GM18858 (cell line): ENCODE measurements around the gene WFIKKN1.

ENCODE experiments used
- ATAC-seq: cut with Tn5 transposase; IDR thresholded peaks from one replicate; pipeline ENCODE4 v1.9.1; 2021; ENCODE audit not compliant: unreplicated experiment

WFIKKN1 gene

DNA sequence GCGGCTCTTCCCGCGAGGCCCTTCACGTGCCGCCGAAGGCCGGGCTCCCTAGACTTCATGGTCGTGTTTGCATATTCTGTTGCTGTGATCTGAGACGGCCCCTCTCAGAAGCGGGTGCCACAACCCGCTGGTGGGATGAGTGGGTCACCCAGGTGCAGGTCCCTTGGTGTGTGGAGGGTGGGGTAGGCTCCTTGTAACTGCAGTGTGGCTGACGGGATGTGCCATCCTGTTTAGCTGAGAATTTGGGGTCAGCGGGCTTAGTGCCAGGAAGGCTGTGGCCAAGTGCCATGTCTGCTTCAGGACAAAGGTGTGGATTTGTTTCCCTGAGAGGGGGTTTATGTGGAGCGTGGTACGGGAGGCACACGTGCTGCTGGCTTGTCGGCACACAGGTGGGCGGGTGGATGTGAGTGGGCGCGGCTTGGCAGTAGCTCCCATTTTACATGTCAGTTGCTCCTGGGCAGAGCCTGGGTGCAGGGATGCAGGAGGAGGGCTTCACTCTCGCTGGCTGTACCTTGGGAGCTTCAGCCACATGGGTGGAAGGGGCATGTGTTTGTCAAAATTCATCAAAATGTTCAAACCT lies 9.2 kb upstream of the WFIKKN1 start:
- no peak for ATAC-seq

DNA sequence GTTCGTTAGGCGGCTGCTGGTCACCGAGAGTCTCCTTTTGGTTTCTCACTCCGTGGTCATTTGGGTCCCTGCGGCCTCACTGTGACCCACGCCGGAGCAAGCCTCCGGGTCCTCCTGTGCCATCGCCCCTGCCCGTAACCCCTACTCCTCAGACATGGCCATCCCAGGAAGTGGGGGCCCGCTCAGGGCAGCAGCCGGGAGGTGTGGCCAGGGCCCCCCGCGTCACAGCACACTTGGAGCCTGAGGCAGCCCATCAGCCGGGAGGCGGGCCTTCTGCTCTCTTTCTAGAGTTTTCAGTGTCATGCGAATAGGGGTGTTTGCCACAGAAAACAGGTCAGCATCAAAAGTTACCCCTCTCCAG lies 7.9 kb upstream of the WFIKKN1 start:
- no peak for ATAC-seq

DNA sequence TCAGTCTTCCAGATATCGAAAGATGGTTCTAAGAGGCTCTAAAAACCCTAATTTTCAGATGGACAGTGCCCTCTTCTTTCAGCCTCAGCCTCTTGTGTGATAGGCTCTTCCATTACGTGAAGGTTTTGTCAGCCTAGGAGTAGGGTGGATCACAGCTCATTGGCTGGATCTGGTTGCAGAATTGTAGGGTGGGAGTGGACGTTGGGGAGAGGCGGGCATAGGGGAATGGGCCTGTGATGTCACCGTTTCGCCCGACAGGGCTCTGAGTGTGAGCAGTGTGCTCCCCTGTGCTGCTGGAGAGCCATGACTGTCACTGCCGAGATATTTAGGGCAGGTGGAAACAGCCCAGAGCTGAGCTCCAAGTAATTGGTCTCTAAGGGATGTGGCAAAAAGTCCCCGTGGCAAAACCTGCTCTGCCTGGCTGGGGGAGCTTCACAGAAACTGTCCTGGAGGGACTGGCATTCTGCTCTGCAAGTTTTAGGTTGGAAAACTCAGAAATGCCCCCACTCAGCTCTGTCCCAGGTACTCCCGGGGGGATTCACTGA lies 6.2 kb upstream of the WFIKKN1 start:
- ATAC-seq: no peak

DNA sequence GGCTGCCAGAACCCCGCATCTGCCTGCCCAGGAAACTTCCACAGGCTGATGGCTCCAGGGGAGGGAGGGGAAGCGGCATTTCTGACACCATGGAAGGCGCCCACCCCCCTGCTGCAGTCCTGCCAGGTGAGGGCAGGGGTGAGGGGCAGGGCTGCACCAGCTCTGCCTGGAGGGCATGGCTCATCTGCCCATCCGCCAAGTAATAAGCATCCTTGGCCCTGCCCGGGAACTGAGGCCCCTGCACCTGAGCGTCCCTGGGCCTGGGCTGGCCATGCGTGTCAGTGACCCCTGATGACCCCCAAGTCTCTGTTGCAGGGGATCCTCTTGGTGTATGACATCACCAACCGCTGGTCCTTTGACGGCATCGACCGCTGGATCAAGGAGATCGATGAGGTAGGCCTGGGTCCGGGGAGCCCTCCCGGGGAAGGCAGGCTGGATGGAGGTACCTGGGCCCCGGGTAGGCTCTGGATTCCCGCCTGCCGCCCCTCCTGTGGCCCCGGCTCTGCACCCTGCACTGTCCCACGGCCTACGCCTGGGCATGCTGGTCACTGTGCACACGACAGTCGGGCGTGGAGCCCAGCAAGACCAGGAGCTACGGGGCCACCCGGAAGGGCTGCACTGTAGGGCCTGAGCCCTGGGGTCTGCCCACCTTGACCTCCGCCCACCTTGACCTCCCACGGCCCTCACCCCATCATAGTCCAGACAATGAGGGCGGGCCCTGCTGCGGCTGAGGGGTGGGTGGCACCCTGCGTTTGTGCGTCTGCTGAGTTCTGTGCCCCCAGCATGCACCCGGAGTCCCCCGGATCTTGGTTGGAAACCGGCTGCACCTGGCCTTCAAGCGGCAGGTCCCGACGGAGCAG lies 5.4 kb upstream of the WFIKKN1 start:
- no peak for ATAC-seq

DNA sequence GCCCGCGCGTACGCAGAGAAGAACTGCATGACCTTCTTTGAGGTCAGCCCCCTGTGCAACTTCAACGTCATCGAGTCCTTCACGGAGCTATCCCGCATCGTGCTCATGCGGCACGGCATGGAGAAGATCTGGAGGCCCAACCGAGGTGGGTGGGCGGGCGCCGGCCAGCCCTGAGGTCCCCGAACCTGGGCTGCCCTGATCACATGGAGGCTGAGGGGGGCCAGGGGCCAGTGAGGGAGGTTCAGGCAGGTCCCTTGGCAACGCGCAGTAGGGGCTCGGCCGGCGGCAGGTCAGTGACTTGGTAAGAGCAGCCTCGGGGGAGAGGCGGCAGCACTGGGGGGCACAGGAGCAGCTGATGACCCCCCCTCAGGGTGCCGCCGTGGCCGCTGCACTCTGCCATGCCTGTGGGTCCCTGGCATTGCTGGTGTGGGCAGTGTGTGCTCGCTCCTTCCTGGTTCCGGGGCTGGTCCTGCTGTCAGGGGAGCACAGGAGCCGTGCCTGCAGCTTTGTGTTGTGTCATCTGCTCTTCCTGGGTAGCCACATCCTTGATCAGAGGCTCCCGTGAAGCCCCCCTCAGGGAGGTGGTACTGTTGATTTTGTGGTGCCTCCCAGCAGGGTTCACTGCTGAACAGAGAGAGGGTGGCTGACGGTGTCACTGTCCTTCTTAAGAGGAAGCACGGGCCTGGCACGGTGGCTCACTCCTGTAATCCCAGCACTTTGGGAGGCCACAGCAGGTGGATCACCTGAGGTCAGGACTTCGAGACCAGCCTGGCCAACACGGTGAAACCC lies 4.6 kb upstream of the WFIKKN1 start:
- no peak for ATAC-seq

DNA sequence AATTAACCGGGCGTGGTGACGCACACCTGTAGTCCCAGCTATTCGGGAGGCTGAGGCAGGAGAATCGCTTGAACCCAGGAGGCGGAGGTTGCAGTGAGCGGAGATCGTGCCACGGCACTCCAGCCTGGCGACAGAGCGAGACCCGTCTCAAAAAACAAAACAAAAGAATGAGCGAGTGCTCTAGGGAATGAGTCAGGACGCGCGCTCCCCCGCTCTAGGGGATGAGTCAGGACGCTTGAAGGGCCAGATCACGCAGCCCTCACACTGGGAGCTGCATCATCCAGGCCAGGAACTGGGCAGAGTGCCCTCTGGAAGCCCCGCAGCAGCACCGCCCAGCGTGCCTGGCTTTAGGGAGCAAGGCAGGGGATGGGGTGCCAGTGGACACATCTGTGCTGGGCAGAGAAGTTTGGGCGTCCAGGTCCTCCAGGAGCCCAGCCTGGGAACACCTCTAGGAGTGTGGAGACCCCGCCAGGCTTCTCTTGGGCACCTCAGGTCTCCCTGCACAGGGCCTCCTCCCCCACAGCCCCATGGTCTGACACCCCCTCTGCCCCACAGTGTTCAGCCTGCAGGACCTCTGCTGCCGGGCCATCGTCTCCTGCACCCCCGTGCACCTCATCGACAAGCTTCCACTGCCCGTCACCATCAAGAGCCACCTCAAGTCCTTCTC lies 3.9 kb upstream of the WFIKKN1 start:
- no peak for ATAC-seq

DNA sequence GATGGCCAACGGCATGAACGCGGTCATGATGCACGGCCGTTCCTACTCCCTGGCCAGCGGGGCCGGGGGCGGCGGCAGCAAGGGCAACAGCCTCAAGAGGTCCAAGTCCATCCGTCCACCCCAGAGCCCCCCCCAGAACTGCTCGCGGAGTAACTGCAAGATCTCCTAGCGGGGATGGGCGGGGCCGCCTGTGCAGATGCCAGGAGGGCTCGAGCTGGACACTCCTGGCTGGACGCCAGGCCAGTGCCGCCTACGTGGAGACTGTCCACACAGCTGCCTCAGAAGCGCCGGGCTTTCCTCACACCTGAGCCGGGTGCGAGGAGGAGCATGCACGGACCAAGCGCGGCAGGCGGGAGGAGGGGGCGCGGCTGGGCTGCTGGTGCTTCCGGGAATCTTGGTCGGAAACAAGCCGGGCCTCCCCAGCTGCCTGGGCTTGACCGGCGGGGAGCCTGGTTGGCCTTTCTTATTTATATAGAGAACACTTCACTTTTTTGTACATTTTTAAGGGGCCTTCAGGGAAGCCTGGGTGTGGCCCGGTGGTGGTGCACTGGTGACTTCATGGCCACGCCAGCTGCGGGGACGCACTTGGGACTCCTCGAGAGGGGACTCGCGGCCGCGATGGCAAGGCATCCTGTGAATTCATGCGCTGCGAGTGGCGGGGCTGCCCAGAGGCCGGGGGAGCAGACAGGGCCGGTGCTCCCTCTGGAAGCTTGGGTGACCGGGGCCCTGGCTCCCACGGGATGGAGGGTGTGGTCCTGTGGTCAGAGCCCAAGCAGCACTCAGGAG lies 3.1 kb upstream of the WFIKKN1 start:
- no peak for ATAC-seq

DNA sequence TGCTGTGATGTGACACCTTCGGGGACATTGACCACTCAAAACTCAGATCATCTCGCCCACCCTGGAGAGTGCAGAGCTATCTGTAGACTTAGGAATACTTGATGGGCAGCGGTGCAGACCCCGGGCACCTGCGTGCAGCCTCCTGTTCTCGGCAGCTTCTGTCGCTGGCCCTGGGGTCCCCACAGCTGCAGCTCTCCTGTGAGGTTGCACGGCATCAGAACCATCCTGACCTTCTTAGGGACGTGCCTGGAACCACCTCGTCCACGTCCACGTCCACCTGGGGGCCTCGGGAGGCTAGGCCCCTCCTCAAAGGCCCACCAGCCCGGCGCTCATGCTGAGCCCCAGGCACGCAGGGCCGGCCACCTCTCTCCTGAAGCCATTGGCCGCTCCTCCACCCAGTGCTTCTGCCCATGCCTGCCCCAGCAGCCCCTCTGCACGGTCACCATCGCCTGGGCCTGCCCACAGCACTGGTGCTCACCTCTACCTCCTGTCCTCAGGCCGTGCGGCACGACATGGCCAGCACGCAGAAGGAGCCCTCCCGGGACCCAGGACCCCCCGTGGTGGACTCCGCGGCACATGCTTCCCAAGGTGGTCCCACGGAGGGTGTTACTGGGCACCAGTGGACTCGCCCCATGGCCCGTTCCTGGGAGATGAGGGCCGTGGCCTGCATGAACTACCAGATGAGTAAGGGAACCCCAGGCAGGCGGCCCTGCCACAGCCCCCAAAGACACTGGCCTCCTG lies 2.3 kb upstream of the WFIKKN1 start:
- no peak for ATAC-seq

DNA sequence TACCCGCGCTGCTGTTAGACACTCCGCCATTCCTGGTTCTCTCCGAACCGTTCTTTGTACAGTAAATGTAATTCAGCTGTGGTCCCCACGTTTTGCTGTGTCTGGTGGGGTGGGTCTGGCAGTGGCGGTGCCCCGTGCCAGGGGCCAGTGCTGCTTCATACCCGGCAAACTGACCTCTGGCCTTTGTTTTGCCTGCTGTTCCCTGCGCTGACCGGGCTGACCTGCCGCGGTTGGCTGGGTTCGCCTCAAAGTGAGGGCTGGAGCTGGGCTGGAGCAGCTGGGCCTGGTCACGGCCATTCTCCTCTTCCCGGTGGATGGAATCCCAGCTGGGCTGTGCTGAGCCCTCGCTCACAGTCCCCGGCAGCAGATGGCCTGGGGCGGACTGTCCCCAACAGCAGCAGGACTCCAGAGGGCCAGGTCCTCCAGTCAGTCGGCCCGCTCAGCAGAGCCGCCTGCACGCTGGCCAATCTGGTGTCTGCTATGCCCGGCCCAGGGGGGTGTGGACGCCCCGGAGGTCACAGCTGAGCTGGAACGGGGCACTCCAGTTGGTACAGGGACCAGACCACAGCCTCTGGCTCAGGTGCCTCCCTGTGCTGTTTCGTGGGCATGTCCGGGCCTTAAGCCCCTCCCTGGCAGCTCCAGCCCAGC lies 1.5 kb upstream of the WFIKKN1 start:
- no peak for ATAC-seq

DNA sequence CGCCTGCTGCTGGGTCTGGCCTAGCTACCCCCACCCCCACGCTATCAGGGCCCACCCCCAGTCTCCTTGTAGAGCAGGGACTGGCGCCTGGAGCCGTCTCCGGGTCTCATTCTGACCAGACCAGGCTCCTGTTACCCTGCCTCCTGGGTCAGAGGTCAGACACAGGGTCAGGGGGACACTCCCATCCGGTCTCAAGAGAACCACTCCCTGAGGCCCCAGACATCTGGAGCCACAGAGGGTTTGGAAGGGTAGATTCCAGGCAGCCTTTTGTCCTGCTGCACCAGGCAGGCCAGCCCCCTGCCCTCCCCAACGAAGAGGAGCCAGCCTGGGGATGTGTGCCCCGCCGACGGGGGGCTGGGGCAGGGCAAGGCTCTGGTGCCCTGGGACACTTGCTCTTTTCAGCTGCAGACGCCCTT lies 944 bp upstream of the WFIKKN1 start:
- no peak for ATAC-seq

DNA sequence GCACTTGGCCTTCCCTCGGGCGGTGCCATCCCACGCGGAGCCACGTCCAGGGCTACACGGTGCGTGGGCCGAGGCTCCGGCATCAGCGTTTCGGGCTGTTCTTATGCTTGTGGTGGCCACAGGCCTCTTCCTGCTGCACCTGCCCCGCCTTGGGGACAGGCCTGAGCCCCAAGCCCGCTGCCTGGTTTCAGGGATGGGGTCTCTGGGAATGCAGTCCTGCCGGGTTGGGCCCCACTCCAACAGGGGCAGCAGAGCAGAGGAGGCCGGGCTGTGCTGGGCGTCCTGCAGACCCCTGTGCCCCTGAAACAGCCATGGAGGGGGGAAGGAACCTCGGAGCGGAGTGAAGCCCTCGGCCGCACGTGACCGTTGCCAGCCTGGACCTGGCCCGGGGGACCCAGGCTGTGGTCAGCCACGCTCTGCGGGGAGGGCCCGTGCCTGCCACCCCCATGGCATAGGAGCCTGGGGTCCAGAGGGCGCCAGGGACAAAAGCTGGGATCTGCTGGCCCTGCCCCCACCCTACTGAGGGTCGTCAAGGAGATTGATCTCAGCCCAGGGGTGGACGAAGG lies 453 bp upstream of the WFIKKN1 start:
- ATAC-seq: no peak

DNA sequence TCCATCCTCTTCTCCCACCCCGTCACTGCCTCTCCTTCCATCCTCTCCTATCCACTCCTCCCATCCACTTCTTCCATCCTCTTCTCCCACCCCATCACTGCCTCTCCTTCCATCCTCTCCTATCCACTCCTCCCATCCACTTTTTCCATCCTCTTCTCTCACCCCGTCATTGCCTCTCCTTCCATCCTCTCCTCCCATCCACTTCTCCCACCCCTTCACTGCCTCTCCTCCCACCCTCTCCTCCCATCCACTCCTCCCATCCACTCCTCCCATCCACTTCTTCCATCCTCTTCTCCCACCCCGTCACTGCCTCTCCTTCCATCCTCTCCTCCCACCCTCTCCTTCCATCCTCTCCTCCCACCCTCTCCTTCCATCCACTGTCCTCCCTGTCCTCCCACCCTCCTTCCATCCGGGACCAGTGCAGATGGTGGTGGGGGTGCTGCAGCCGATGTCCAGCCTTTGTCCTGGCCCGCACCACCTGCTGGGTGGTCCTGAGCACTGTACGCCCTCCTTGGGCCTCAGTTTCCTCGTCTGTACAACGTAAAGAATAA lies 1.1 kb downstream of the WFIKKN1 start:
- no peak for ATAC-seq

DNA sequence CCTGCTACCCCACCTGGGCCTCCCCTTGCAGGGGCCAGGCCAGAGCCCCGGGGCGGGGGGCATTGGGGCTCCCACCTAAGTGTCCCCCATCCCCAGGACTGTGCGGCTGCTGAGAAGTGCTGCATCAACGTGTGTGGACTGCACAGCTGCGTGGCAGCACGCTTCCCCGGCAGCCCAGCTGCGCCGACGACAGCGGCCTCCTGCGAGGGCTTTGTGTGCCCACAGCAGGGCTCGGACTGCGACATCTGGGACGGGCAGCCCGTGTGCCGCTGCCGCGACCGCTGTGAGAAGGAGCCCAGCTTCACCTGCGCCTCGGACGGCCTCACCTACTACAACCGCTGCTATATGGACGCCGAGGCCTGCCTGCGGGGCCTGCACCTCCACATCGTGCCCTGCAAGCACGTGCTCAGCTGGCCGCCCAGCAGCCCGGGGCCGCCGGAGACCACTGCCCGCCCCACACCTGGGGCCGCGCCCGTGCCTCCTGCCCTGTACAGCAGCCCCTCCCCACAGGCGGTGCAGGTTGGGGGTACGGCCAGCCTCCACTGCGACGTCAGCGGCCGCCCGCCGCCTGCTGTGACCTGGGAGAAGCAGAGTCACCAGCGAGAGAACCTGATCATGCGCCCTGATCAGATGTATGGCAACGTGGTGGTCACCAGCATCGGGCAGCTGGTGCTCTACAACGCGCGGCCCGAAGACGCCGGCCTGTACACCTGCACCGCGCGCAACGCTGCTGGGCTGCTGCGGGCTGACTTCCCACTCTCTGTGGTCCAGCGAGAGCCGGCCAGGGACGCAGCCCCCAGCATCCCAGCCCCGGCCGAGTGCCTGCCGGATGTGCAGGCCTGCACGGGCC lies 1.9 kb downstream of the WFIKKN1 start:
- ATAC-seq: no peak

DNA sequence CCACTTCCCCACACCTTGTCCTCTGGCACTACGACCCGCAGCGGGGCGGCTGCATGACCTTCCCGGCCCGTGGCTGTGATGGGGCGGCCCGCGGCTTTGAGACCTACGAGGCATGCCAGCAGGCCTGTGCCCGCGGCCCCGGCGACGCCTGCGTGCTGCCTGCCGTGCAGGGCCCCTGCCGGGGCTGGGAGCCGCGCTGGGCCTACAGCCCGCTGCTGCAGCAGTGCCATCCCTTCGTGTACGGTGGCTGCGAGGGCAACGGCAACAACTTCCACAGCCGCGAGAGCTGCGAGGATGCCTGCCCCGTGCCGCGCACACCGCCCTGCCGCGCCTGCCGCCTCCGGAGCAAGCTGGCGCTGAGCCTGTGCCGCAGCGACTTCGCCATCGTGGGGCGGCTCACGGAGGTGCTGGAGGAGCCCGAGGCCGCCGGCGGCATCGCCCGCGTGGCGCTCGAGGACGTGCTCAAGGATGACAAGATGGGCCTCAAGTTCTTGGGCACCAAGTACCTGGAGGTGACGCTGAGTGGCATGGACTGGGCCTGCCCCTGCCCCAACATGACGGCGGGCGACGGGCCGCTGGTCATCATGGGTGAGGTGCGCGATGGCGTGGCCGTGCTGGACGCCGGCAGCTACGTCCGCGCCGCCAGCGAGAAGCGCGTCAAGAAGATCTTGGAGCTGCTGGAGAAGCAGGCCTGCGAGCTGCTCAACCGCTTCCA lies 2.7 kb downstream of the WFIKKN1 start:
- no peak for ATAC-seq

DNA sequence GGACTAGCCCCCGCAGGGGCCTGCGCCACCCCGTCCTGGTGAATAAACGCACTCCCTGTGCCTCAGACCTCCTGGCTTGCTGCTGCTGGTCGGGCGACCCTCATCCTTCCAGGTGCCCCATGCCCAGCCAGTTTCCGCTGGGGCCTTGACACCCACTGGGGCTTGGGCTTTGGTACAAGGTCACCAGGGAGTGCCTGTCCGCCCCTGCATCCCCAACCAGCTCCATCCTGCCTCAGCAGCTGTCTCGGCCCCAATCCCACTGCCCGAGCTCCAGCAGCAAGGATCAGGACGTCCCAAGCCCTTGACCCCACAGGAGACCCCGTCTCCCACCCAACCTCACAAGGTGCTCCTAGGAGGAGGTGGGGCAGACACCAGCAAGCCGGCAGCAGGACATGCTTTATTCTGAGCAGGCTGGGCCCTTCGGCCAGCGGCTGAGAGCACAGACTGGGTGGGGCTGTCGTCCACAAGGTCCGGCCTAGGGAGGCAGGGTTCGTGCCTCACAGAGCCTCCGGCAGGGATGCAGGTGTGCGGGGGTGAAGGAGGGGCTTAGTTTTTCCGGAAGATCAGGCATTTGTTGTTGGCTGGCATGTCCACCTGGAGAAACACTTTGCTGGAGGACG lies 3.4 kb downstream of the WFIKKN1 start:
- ATAC-seq: no peak

DNA sequence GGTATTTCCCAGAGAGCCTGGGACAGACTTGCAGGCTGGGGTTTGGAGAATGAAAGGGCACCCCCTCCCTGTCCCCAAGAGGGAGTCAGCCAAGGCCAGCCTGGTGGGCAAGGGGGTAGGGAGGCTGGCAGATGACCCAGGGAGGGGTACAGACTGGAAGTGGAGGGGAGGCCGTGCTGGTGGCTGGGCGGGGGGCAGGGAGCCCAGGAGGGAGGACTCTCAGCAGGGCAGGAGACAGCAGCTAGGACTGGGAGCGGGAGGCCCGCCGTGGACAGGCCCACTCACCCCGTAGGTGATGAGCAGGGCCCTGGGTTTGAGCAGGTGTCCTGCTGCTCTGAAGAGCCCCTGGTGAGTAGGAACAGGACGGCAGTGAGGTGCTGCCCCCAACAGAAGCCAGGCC lies 4.2 kb downstream of the WFIKKN1 start:
- no peak for ATAC-seq
